HG03460 (cell line): ENCODE measurements around the gene TES.
"Not testable (repeated sequence)": the region's sequence is repeated elsewhere in the genome, so short reads cannot be mapped to it uniquely, and the experiment has no call there.

Experiments used
- ATAC-seq: cut with Tn5 transposase; IDR thresholded peaks from one replicate; pipeline ENCODE4 v1.9.1; 2021; ENCODE audit not compliant: unreplicated experiment

The TES gene

GRCh38 chr7:116279217-116279616, 68.9 kb downstream of the TES start:
- ATAC-seq = no peak

- no peak for ATAC-seq
Measured at GRCh38 chr7:116280803-116281202, 70.5 kb downstream of the TES start.

GRCh38 chr7:116283595-116284204, 73.4 kb downstream of the TES start:
- no peak for ATAC-seq

GRCh38 chr7:116284390-116284789, 74.1 kb downstream of the TES start:
- ATAC-seq = no peak

GRCh38 chr7:116285252-116285651, 74.9 kb downstream of the TES start:
- ATAC-seq = no peak

- ATAC-seq = no peak
Measured at GRCh38 chr7:116290740-116291139, 80.4 kb downstream of the TES start.

GRCh38 chr7:116291937-116292336, 81.6 kb downstream of the TES start:
- ATAC-seq = no peak

- ATAC-seq = no peak
Measured at GRCh38 chr7:116292381-116292780, 82.0 kb downstream of the TES start.

- ATAC-seq = no peak
Measured at GRCh38 chr7:116293139-116293538, 82.8 kb downstream of the TES start.

GRCh38 chr7:116293633-116294032, 83.3 kb downstream of the TES start:
- no peak for ATAC-seq

- not testable (repeated sequence) for ATAC-seq
Measured at GRCh38 chr7:116295903-116296302, 85.6 kb downstream of the TES start.

GRCh38 chr7:116298055-116298454, 87.7 kb downstream of the TES start:
- no peak for ATAC-seq

GRCh38 chr7:116298576-116298975, 88.2 kb downstream of the TES start:
- no peak for ATAC-seq

- no peak for ATAC-seq
Measured at GRCh38 chr7:116305485-116306408, 95.4 kb downstream of the TES start.

- no peak for ATAC-seq
Measured at GRCh38 chr7:116306409-116307048, 96.2 kb downstream of the TES start.

- no peak for ATAC-seq
Measured at GRCh38 chr7:116307253-116307652, 96.9 kb downstream of the TES start.
